ENCODE data around the gene LILRA6. TPM values are rescaled to one million over a fixed set of nuclear protein-coding genes. Genes with fewer than 3 reads are reported as not detected.
A peak's percentile ranks its signal among the peaks of the same experiment; 100 is the strongest.
"Not testable (repeated sequence)": the region's sequence is repeated elsewhere in the genome, so short reads cannot be mapped to it uniquely, and the experiment has no call there.

The LILRA6 gene
- total RNA-seq (0.71 TPM), polyA plus RNA-seq (ENCODE audit: insufficient read depth in 1 of 8, insufficient read length in 8 of 8, low replicate concordance in 1 of 8) (1 to 10 TPM; 1.0 to 2.6 (median 1.8) TPM)
- long read RNA-seq, donor 1, result 0 reads
- long read RNA-seq, donor 2, result 0 reads
- long read RNA-seq, donor 3, result 0 reads
- long read RNA-seq, donor 4, result 0 reads
- long read RNA-seq, donor 5, result 0 reads
- long read RNA-seq, donor 6, result 0 reads
- long read RNA-seq, donor 7, result 0 reads
- long read RNA-seq, donor 8, result 0 reads
- long read RNA-seq, donor 9, result 0 reads
- long read RNA-seq, donor 10, result 0 reads
- long read RNA-seq, donor 11, result 0 reads

- H3K27me3 ChIP-seq (ENCODE audit: control insufficient read depth, insufficient read depth, low read length); H3K4me1 ChIP-seq (ENCODE audit: control insufficient read depth, insufficient read depth, low read length); DNase-seq; H3K36me3 ChIP-seq (ENCODE audit: control insufficient read depth, insufficient read depth, low read length); H3K4me3 ChIP-seq (ENCODE audit: low read length); H3K9me3 ChIP-seq (replicated peaks; ENCODE audit: control insufficient read depth, low read depth, low read length); H3K27ac ChIP-seq (ENCODE audit: low read length): not testable (repeated sequence)
- no CpG with 5 or more reads among the region's 6 CpGs for WGBS (ENCODE audit: insufficient coverage)
Measured at GRCh38 chr19:54242646-54243045, at the start of gene LILRA6. Gene LILRA6, minus strand, starts transcription at chr19:54242790.

GRCh38 chr19:54289160-54289559, 46.6 kb upstream of the LILRA6 start:
- not testable (repeated sequence) for H3K4me3 ChIP-seq (ENCODE audit: low read length); H3K27ac ChIP-seq (ENCODE audit: low read length); H3K27me3 ChIP-seq (ENCODE audit: control insufficient read depth, insufficient read depth, low read length); H3K4me1 ChIP-seq (ENCODE audit: control insufficient read depth, insufficient read depth, low read length); DNase-seq; H3K9me3 ChIP-seq (replicated peaks; ENCODE audit: control insufficient read depth, low read depth, low read length); H3K36me3 ChIP-seq (ENCODE audit: control insufficient read depth, insufficient read depth, low read length)
- WGBS (ENCODE audit: insufficient coverage), result no CpG with 5 or more reads among the region's 8 CpGs

- no peak for DNase-seq
- no peaks in the 10 kb centered on the region for H3K36me3 ChIP-seq (ENCODE audit: control insufficient read depth, insufficient read depth, low read length)
- no peak overlapping the region for H3K4me3 ChIP-seq (ENCODE audit: low read length)
- no CpG with 5 or more reads among the region's 4 CpGs for WGBS (ENCODE audit: insufficient coverage)
- H3K4me1 ChIP-seq (ENCODE audit: control insufficient read depth, insufficient read depth, low read length), result no peaks in the 10 kb centered on the region
- H3K9me3 ChIP-seq (replicated peaks; ENCODE audit: control insufficient read depth, low read depth, low read length), result no peaks in the 10 kb centered on the region
- H3K27me3 ChIP-seq (ENCODE audit: control insufficient read depth, insufficient read depth, low read length), result no peaks in the 10 kb centered on the region
- no peak overlapping the region for H3K27ac ChIP-seq (ENCODE audit: low read length)
Measured at GRCh38 chr19:54287456-54287855, 44.9 kb upstream of the LILRA6 start.

GRCh38 chr19:54286283-54286682, 43.7 kb upstream of the LILRA6 start:
- WGBS (ENCODE audit: insufficient coverage), result 100% methylated on average over 1 of the region's 10 CpGs

GRCh38 chr19:54285427-54286056, 43.0 kb upstream of the LILRA6 start:
- H3K9me3 ChIP-seq (replicated peaks; ENCODE audit: control insufficient read depth, low read depth, low read length); H3K4me1 ChIP-seq (ENCODE audit: control insufficient read depth, insufficient read depth, low read length); H3K27me3 ChIP-seq (ENCODE audit: control insufficient read depth, insufficient read depth, low read length); H3K27ac ChIP-seq (ENCODE audit: low read length); H3K36me3 ChIP-seq (ENCODE audit: control insufficient read depth, insufficient read depth, low read length); H3K4me3 ChIP-seq (ENCODE audit: low read length); DNase-seq: not testable (repeated sequence)
- WGBS (ENCODE audit: insufficient coverage), result 100% methylated on average over 1 of the region's 12 CpGs

More at GRCh38 chr19:54286283-54286682, 43.7 kb upstream of the LILRA6 start:
- H3K27me3 ChIP-seq (ENCODE audit: control insufficient read depth, insufficient read depth, low read length); H3K4me1 ChIP-seq (ENCODE audit: control insufficient read depth, insufficient read depth, low read length); H3K4me3 ChIP-seq (ENCODE audit: low read length); H3K36me3 ChIP-seq (ENCODE audit: control insufficient read depth, insufficient read depth, low read length); H3K27ac ChIP-seq (ENCODE audit: low read length); DNase-seq; H3K9me3 ChIP-seq (replicated peaks; ENCODE audit: control insufficient read depth, low read depth, low read length): not testable (repeated sequence)

GRCh38 chr19:54282686-54283470, 40.3 kb upstream of the LILRA6 start:
- no peak overlapping the region for H3K27ac ChIP-seq (ENCODE audit: low read length)
- no peak for DNase-seq
- H3K9me3 ChIP-seq (replicated peaks; ENCODE audit: control insufficient read depth, low read depth, low read length), result no peaks in the 10 kb centered on the region
- WGBS (ENCODE audit: insufficient coverage), result 68% methylated on average over 3 of the region's 9 CpGs
- H3K36me3 ChIP-seq (ENCODE audit: control insufficient read depth, insufficient read depth, low read length), result no peaks in the 10 kb centered on the region
- H3K27me3 ChIP-seq (ENCODE audit: control insufficient read depth, insufficient read depth, low read length), result no peaks in the 10 kb centered on the region
- H3K4me3 ChIP-seq (ENCODE audit: low read length), result no peak overlapping the region
- H3K4me1 ChIP-seq (ENCODE audit: control insufficient read depth, insufficient read depth, low read length), result no peaks in the 10 kb centered on the region

GRCh38 chr19:54281729-54282075, 39.1 kb upstream of the LILRA6 start:
- WGBS (ENCODE audit: insufficient coverage), result 73% methylated on average over 2 of the region's 5 CpGs
- not testable (repeated sequence) for H3K36me3 ChIP-seq (ENCODE audit: control insufficient read depth, insufficient read depth, low read length)

GRCh38 chr19:54281007-54281728, 38.6 kb upstream of the LILRA6 start, which contains the start of gene LILRB2:
Gene LILRB2, minus strand, starts transcription at chr19:54281110. Its CDS starts 614 bp downstream, at chr19:54280496.
- Histone ChIP-seq H3K27me3 (ENCODE audit: control insufficient read depth, insufficient read depth, low read length) (peaks cover 2% of the 10 kb centered on the region), H3K9me3 (replicated peaks; ENCODE audit: control insufficient read depth, low read depth, low read length) (no peaks in the 10 kb centered on the region), H3K4me3 (ENCODE audit: low read length) (peak within 1 kb of the TSS; percentile 13), H3K36me3 (ENCODE audit: control insufficient read depth, insufficient read depth, low read length) (no peaks in the 10 kb centered on the region), H3K4me1 (ENCODE audit: control insufficient read depth, insufficient read depth, low read length) (no peaks in the 10 kb centered on the region), H3K27ac (ENCODE audit: low read length) (peak within 1 kb of the TSS; percentile 35)
- 78% methylated on average over 8 of the region's 12 CpGs for WGBS (ENCODE audit: insufficient coverage)
- peak; percentile 30 for DNase-seq

More at GRCh38 chr19:54281729-54282075, 39.1 kb upstream of the LILRA6 start:
- DNase-seq; H3K27me3 ChIP-seq (ENCODE audit: control insufficient read depth, insufficient read depth, low read length); H3K4me3 ChIP-seq (ENCODE audit: low read length); H3K27ac ChIP-seq (ENCODE audit: low read length); H3K9me3 ChIP-seq (replicated peaks; ENCODE audit: control insufficient read depth, low read depth, low read length); H3K4me1 ChIP-seq (ENCODE audit: control insufficient read depth, insufficient read depth, low read length): not testable (repeated sequence)

- not testable (repeated sequence) for H3K9me3 ChIP-seq (replicated peaks; ENCODE audit: control insufficient read depth, low read depth, low read length); H3K27me3 ChIP-seq (ENCODE audit: control insufficient read depth, insufficient read depth, low read length); H3K4me1 ChIP-seq (ENCODE audit: control insufficient read depth, insufficient read depth, low read length); DNase-seq; H3K36me3 ChIP-seq (ENCODE audit: control insufficient read depth, insufficient read depth, low read length)
- WGBS (ENCODE audit: insufficient coverage), result 80% methylated on average over 1 of the region's 10 CpGs
- Histone ChIP-seq H3K4me3 (ENCODE audit: low read length) (peak overlapping the region; percentile 13), H3K27ac (ENCODE audit: low read length) (peak overlapping the region; percentile 35)
Measured at GRCh38 chr19:54280441-54280840, 37.9 kb upstream of the LILRA6 start.

- not testable (repeated sequence) for H3K36me3 ChIP-seq (ENCODE audit: control insufficient read depth, insufficient read depth, low read length); H3K9me3 ChIP-seq (replicated peaks; ENCODE audit: control insufficient read depth, low read depth, low read length); H3K4me1 ChIP-seq (ENCODE audit: control insufficient read depth, insufficient read depth, low read length); H3K4me3 ChIP-seq (ENCODE audit: low read length); H3K27me3 ChIP-seq (ENCODE audit: control insufficient read depth, insufficient read depth, low read length); DNase-seq; H3K27ac ChIP-seq (ENCODE audit: low read length)
- WGBS (ENCODE audit: insufficient coverage), result 20% methylated on average over 2 of the region's 4 CpGs
Measured at GRCh38 chr19:54280025-54280424, 37.4 kb upstream of the LILRA6 start.
